Liver (tissue), 9 donors: Measurements from ENCODE around the gene SLC25A29. TPM values are rescaled to one million over a fixed set of nuclear protein-coding genes. Genes with fewer than 3 reads are reported as not detected.

Source experiments
- DNase-seq: peaks from one replicate; pipeline ENCODE4 v3.0.0-alpha.2; 2017; ENCODE audit warnings: low spot score
- H3K27ac ChIP-seq, 2 donors: one replicate each; pipeline ENCODE4 v1.7.0; 2013; ENCODE audit warnings: inconsistent platforms in 2 of 2, low read length in 2 of 2, control low read depth in 1 of 2, low read depth in 1 of 2, mild to moderate bottlenecking in 1 of 2
- H3K27me3 ChIP-seq, 4 donors: one replicate each; pipeline versions ENCODE4 v1.6.1 to v1.7.0; 2013; ENCODE audit warnings: low read length in 3 of 4, inconsistent platforms in 1 of 4, mild to moderate bottlenecking in 1 of 4, moderate library complexity in 1 of 4; ENCODE audit not compliant: control insufficient read depth in 4 of 4, insufficient read depth in 4 of 4
- H3K36me3 ChIP-seq, 4 donors: one replicate each; pipeline versions ENCODE4 v1.6.1 to v1.7.0; 2013; ENCODE audit warnings: low read length in 3 of 4, mild to moderate bottlenecking in 3 of 4, low read depth in 1 of 4, moderate library complexity in 1 of 4; ENCODE audit not compliant: control insufficient read depth in 4 of 4, insufficient read depth in 3 of 4
- H3K4me1 ChIP-seq, 4 donors: one replicate each; pipeline versions ENCODE4 v1.6.1 to v1.7.0; 2013; ENCODE audit warnings: low read length in 3 of 4, mild to moderate bottlenecking in 3 of 4, moderate library complexity in 1 of 4; ENCODE audit not compliant: control insufficient read depth in 4 of 4, insufficient read depth in 4 of 4
- H3K4me3 ChIP-seq, 3 donors: one replicate each; pipeline versions ENCODE4 v1.6.1 to v1.7.0; 2013; ENCODE audit warnings: low read length in 3 of 3, control low read depth in 1 of 3, low read depth in 1 of 3, mild to moderate bottlenecking in 1 of 3
- H3K9ac ChIP-seq, 2 donors: one replicate each; pipeline ENCODE4 v1.7.0; 2013; ENCODE audit warnings: low read length in 2 of 2, mild to moderate bottlenecking in 2 of 2, moderate library complexity in 2 of 2, control low read depth in 1 of 2, low read depth in 1 of 2
- H3K9me3 ChIP-seq, 4 donors: one replicate each; pipeline versions ENCODE4 v1.6.1 to v1.7.0; 2013; ENCODE audit warnings: low read length in 3 of 4; ENCODE audit not compliant: control insufficient read depth in 4 of 4
- EGR1 ChIP-seq, 2 donors: IDR thresholded peaks; 2 replicates each; pipeline ENCODE4 v1.6.1; 2016 to 2018; ENCODE audit warnings: antibody characterized with exemption in 2 of 2, low read depth in 2 of 2
- FOXA1 ChIP-seq: IDR thresholded peaks from 2 replicates; pipeline ENCODE4 v1.6.1; 2016; ENCODE audit warnings: antibody characterized with exemption
- FOXA2 ChIP-seq: IDR thresholded peaks from 2 replicates; pipeline ENCODE4 v1.6.1; 2016; ENCODE audit warnings: antibody characterized with exemption
- GABPA ChIP-seq, 2 donors: IDR thresholded peaks in 1 of 2; conservative IDR thresholded peaks in 1 of 2; 2 replicates each; pipeline ENCODE4 v1.6.1; 2016; ENCODE audit warnings: antibody characterized with exemption in 2 of 2, mild to moderate bottlenecking in 1 of 2, moderate library complexity in 1 of 2
- HNF4A ChIP-seq, 2 donors: conservative IDR thresholded peaks; 2 replicates each; pipeline ENCODE4 v1.6.1; 2016; ENCODE audit warnings: antibody characterized with exemption in 2 of 2, mild to moderate bottlenecking in 2 of 2
- HNF4G ChIP-seq: IDR thresholded peaks from 2 replicates; pipeline ENCODE4 v1.6.1; 2016; ENCODE audit warnings: antibody characterized with exemption
- JUND ChIP-seq, 2 donors: IDR thresholded peaks; 2 replicates each; pipeline ENCODE4 v1.6.1; 2016; ENCODE audit warnings: antibody characterized with exemption in 2 of 2
- NR2F2 ChIP-seq: IDR thresholded peaks from 2 replicates; pipeline ENCODE4 v1.6.1; 2016; ENCODE audit warnings: antibody characterized with exemption
- RAD21 ChIP-seq, 2 donors: IDR thresholded peaks; 2 replicates each; pipeline ENCODE4 v1.6.1; 2016; ENCODE audit warnings: antibody characterized with exemption in 2 of 2, mild to moderate bottlenecking in 2 of 2
- RXRA ChIP-seq, 2 donors: IDR thresholded peaks; 2 replicates each; pipeline ENCODE4 v1.6.1; 2017 to 2018; ENCODE audit warnings: antibody characterized with exemption in 2 of 2, mild to moderate bottlenecking in 1 of 2
- SP1 ChIP-seq: IDR thresholded peaks from 2 replicates; pipeline ENCODE4 v1.6.1; 2018; ENCODE audit warnings: antibody characterized with exemption, mild to moderate bottlenecking
- TAF1 ChIP-seq: conservative IDR thresholded peaks from 2 replicates; pipeline ENCODE4 v1.6.1; 2016; ENCODE audit warnings: antibody characterized with exemption, mild to moderate bottlenecking
- YY1 ChIP-seq: IDR thresholded peaks from 2 replicates; pipeline ENCODE4 v1.6.1; 2016; ENCODE audit warnings: antibody characterized with exemption, mild to moderate bottlenecking
- ZBTB33 ChIP-seq: IDR thresholded peaks from 2 replicates; pipeline ENCODE4 v1.6.1; 2016; ENCODE audit warnings: antibody characterized with exemption
- WGBS: extraction: QIAGEN DNeasy Blood & Tissue Kit; methylation state at CpG from one replicate; pipeline ENCODE4 v1.1.7; 2013; 5-methylcytosine and 5-hydroxymethylcytosine counted together
- polyA plus RNA-seq, 2 donors: library from polyadenylated mRNA; stranded (reverse) in 1 of 2; unstranded in 1 of 2; fragments of 200-250 nt in 1 of 2; fragments of >200 nt in 1 of 2; fragmentation: Nextera tagmentation in 1 of 2; extraction: Ambion mirVana in 1 of 2; gene quantifications; one replicate each; pipeline versions ENCODE4 v1.2.1 to v1.2.3, GENCODE V29; 2013 to 2015
- total RNA-seq, 2 donors: library from RNA; depleted of rRNA; stranded (reverse); fragments of >200 nt; gene quantifications; one replicate each; pipeline ENCODE4 v1.2.3, GENCODE V29; 2014
- TF ChIP-seq, protein P1 (sequence below): IDR thresholded peaks from 2 replicates; pipeline ENCODE4 v1.6.1; 2016; ENCODE audit warnings: antibody characterized with exemption
- TF ChIP-seq, protein P2 (sequence below): IDR thresholded peaks from 2 replicates; pipeline ENCODE4 v1.6.1; 2016; ENCODE audit warnings: antibody characterized with exemption
- TF ChIP-seq, protein P3 (sequence below): IDR thresholded peaks from 2 replicates; pipeline ENCODE4 v1.6.1; 2016; ENCODE audit warnings: antibody characterized with exemption, mild to moderate bottlenecking
- donor health status: healthy.
- donor health status: healthy.
- donor health status: healthy.
- donor health status: healthy.
- donor health status: healthy.

Gene SLC25A29
- total and polyA plus RNA-seq, 4 donors = 2.4 to 13.9 (median 8.9) TPM

DNA sequence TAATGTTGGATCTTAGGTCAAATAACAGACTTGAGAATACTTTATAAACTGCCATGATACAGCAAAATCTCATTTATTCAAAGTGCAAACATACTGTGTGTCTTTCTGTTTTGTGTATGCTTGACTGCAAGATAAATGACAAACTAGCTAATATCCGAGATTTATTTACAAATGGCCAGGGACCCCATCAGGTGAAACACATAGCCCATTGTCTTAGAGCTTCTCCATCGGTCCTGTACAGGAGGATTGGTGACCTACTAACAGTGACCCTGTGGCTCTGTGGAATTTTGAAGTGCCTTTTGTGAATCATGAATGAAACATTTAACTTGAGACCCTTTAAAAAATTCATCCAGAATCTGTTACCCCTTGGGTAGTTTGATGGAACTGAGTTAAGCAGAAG is 27.1 kb downstream of the SLC25A29 start:
- Histone ChIP-seq H3K27me3 (no peaks in the 10 kb centered on the region), H3K36me3 (peaks cover 0 to 10% (median 1%) of the 10 kb centered on the region in 4 donors), H3K27ac (no peak overlapping the region), H3K9ac (no peak overlapping the region), H3K9me3 (no peaks in the 10 kb centered on the region), H3K4me1 (peaks cover 0 to 10% (median under 1%) of the 10 kb centered on the region in 4 donors), H3K4me3 (no peak overlapping the region)
- TF ChIP-seq, protein P1, sequence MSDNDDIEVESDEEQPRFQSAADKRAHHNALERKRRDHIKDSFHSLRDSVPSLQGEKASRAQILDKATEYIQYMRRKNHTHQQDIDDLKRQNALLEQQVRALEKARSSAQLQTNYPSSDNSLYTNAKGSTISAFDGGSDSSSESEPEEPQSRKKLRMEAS = no peak
- no peak for TF ChIP-seq FOXA1
- no peak for TF ChIP-seq RXRA (IDR thresholded peaks at IDR 0.05)
- TF ChIP-seq JUND (IDR thresholded peaks at IDR 0.05) = no peak
- no peak for TF ChIP-seq YY1
- no peak for TF ChIP-seq HNF4G
- no peak for TF ChIP-seq NR2F2
- TF ChIP-seq ZBTB33 = no peak
- no peak for TF ChIP-seq FOXA2
- TF ChIP-seq, protein P2, sequence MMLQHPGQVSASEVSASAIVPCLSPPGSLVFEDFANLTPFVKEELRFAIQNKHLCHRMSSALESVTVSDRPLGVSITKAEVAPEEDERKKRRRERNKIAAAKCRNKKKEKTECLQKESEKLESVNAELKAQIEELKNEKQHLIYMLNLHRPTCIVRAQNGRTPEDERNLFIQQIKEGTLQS = no peak
- TF ChIP-seq, protein P3, sequence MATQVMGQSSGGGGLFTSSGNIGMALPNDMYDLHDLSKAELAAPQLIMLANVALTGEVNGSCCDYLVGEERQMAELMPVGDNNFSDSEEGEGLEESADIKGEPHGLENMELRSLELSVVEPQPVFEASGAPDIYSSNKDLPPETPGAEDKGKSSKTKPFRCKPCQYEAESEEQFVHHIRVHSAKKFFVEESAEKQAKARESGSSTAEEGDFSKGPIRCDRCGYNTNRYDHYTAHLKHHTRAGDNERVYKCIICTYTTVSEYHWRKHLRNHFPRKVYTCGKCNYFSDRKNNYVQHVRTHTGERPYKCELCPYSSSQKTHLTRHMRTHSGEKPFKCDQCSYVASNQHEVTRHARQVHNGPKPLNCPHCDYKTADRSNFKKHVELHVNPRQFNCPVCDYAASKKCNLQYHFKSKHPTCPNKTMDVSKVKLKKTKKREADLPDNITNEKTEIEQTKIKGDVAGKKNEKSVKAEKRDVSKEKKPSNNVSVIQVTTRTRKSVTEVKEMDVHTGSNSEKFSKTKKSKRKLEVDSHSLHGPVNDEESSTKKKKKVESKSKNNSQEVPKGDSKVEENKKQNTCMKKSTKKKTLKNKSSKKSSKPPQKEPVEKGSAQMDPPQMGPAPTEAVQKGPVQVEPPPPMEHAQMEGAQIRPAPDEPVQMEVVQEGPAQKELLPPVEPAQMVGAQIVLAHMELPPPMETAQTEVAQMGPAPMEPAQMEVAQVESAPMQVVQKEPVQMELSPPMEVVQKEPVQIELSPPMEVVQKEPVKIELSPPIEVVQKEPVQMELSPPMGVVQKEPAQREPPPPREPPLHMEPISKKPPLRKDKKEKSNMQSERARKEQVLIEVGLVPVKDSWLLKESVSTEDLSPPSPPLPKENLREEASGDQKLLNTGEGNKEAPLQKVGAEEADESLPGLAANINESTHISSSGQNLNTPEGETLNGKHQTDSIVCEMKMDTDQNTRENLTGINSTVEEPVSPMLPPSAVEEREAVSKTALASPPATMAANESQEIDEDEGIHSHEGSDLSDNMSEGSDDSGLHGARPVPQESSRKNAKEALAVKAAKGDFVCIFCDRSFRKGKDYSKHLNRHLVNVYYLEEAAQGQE = no peak
- no peak for TF ChIP-seq RAD21 (IDR thresholded peaks at IDR 0.05)
- TF ChIP-seq EGR1 (IDR thresholded peaks at IDR 0.05; ENCODE audit: low read depth in 2 of 2) = no peak
- no peak for TF ChIP-seq GABPA (IDR thresholded peaks at IDR 0.05 in 1 of 2, conservative IDR thresholded peaks at IDR 0.05 in 1 of 2)
- no peak for TF ChIP-seq HNF4A (conservative IDR thresholded peaks at IDR 0.05)
- no peak for TF ChIP-seq TAF1
- no peak for TF ChIP-seq SP1
- WGBS = 90% methylated on average over 2 of the region's 2 CpGs
- DNase-seq = no peak

- DNase-seq = no peak
- Histone ChIP-seq H3K4me1 (peaks cover 0 to 10% (median under 1%) of the 10 kb centered on the region in 4 donors), H3K9ac (no peak overlapping the region), H3K9me3 (no peaks in the 10 kb centered on the region), H3K27ac (no peak overlapping the region), H3K27me3 (no peaks in the 10 kb centered on the region), H3K36me3 (peaks cover 0 to 10% (median 1%) of the 10 kb centered on the region in 4 donors), H3K4me3 (no peak overlapping the region)
- WGBS = 75% methylated on average over 8 of the region's 8 CpGs
- TF ChIP-seq, protein P2 = no peak
- TF ChIP-seq FOXA1 = no peak
- no peak for TF ChIP-seq ZBTB33
- no peak for TF ChIP-seq GABPA (IDR thresholded peaks at IDR 0.05 in 1 of 2, conservative IDR thresholded peaks at IDR 0.05 in 1 of 2)
- no peak for TF ChIP-seq EGR1 (IDR thresholded peaks at IDR 0.05; ENCODE audit: low read depth in 2 of 2)
- no peak for TF ChIP-seq YY1
Observed at GRCh38 chr14:100278702-100279101, 27.5 kb downstream of the SLC25A29 start.
